Dedifferentiated amniotic fluid mesenchymal stem cell (primary cell): ENCODE results near the gene SHROOM1.

ENCODE experiments used
- DNase-seq: peaks from one replicate; pipeline ENCODE4 v3.0.0-alpha.2; 2016; ENCODE audit errors: extremely low spot score

The SHROOM1 gene

DNA sequence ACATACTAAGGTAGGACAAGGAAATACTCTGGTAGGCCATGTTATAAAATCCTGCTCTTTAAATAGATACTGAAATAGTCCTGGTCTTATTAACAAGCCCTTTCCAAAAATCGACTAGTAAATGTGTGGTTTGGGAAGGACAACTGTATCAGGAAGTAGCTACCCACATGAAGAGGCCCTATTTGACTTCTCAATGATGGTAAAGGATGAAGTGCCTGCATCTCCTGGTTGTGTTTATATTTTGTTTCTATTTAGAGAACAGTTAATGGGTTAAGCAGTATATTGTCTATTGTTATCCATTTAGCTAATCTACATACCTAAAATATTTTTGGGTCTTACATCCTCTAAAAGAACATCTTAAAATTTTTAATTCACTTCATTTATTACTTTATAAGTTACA is 23.3 kb upstream of the SHROOM1 start:
- DNase-seq, result no peak

DNA sequence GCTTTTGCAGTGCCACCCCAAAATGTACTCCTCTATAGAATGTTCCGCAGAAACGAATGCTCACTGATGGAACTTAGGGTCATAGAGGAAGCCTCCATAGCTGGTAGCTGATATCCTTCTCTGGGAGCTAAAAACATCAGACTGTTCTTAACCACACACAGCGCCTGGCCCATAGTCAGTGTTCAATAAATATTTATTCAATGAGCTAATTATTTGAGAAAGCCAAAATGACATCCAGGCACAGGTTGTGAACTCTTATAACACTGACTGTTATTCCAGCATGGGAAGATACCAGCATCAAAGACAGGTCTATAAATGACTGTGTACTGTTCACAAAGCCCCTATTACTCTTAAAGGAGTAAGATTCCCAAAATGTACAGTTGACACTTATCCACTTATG is 22.9 kb upstream of the SHROOM1 start:
- no peak for DNase-seq

DNA sequence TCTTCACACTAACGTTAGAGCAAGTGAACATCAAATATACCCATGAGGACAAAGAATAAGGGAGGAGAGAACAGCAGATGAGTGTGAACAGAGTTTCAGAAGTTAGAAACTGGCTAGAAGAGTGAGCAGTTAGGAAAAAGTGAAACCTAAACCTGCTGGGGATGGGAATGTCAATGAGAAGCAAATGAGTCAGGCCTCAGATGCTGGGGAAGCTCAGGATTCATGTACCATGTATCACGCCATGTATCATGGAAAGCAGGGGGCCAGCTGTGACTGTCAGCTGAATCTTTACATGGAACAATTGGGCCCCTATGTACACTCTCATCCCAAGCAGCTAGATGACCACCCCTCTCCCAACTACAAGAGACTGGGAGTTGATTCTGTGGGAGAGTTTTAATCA is 19.6 kb upstream of the SHROOM1 start:
- DNase-seq, result no peak

DNA sequence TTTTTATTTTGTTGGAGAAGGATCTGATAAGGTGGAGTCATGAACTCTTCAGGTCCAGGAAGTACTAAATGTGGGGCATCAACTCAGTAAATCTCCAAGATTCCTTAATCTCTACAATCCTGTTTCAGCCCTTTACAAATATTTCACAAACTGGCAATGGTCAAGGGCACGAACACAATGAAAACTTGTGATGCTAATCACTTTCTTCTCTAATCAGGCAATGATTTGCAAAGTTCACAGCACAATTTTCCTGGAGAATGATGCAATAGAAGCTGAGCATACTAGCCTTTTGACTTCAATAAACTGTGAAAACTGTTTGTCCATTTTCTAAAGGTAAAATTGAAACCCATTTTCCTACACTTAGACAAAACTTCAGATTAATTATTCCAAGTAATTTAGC is 18.9 kb upstream of the SHROOM1 start:
- no peak for DNase-seq

DNA sequence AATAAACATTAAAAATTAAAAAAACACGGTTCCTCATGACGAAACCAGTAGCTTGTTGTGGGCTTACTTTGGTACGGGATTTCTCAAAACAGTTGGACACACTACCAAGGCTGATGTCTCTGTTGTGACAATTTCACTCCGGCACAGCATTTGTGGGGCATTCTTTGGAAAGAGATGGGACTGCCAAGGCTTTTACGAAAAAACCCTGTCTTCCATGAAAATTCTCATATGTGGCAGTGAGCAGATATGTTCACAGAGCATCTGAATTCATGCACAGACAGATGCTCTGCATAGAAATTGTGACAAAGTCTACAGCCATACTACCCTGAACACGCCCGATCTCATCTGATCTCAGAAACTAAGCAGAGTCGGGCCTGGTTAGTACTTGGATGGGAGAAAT is 17.8 kb upstream of the SHROOM1 start:
- DNase-seq, result no peak

DNA sequence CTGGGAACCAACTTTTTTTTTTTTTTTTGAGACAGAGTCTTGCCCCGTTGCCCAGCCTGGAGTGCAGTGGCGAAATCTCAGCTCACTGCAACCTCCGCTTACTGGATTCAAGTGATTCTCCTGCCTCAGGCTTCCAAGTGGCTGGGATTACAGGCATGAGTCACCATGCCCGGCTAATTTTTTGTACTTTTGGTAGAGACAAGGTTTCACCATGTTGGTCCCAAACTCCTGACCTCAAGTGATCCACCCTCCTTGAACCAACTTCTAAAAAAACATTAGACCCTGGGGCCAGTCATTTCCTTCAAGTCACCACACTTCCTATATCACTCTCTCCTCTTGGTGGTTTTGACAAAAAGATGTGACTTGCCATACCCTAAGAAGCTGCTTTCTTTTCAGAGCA is 10.9 kb upstream of the SHROOM1 start:
- no peak for DNase-seq

DNA sequence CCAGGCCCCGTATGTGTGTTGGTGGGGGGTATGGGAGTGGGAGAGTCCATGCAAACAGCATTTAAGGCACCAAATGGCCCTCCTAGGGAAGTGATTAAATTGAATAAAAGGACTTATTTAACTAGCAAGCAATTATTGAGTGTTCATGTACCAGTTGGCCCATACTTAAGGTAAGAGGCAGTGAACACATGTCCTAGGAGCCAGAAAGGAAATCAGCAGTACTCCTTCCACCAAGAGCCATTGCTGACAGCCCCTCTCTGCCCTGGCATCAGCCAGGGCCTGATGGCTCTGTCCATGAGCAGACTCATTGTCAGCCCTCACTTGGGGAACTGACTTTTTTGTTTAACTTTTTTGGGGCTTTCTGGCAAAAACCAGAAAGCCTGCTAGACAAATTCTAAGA is 10.4 kb upstream of the SHROOM1 start:
- no peak for DNase-seq

DNA sequence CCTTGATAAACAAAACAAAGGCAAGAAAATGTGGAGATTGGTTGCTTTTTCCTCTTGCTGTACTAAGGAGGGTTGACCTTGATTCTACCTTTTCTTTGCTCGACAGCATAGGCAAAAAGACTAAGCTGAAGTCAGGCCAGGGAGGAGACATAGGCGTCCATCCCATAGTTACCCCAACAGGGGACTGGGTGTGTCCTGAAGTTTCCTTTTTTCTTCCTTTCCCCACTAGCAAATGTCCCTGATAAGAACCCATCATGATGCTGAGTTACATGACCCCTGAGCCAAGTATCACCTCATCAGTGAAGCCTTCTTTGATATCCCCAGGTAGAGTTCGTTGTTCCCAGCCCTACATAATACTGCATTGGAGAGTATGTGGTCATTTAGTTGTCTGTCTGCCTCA is 9.9 kb upstream of the SHROOM1 start:
- DNase-seq, result no peak

DNA sequence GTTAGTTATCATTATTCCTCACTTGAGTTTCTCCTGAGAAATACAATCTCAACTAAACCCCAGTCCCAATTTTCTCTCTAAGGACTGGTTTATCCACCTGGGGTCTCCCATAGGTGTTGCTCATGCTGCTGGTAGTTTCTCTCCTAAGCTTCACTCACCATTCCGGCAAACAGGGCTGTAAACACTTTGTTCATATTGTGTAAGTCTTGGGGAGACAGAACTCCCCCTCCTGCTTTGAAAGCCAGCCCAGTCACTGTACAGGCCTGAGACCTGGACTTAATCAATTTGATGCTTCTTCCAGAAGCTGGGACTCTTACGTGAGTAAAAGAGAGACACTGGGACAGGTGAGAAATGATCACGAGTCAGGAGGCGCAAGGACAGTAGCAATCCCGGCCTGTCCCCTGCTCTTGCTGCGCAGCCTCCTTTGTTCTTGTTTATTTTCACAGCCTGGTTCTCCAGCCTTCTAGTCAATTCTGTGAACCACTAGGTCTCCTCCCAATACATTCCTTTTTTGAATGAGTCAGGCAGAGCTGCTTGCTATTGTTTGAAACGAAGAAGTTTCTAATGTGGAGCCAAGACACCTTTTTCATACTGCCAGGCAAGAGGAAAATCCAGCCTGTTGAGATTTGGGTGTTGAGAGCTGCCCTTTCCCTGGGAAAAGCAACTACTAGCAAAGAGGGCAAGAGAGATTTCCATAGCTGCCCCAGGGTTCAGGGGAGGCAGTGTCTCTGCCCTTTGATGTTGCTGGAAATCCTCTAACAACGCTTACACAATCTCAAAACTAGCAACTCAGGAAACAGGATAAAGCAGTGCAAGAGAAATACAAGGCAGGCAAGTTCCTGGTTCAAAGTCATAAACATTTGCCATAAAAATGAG is 9.2 kb upstream of the SHROOM1 start:
- peak; percentile 47 for DNase-seq

DNA sequence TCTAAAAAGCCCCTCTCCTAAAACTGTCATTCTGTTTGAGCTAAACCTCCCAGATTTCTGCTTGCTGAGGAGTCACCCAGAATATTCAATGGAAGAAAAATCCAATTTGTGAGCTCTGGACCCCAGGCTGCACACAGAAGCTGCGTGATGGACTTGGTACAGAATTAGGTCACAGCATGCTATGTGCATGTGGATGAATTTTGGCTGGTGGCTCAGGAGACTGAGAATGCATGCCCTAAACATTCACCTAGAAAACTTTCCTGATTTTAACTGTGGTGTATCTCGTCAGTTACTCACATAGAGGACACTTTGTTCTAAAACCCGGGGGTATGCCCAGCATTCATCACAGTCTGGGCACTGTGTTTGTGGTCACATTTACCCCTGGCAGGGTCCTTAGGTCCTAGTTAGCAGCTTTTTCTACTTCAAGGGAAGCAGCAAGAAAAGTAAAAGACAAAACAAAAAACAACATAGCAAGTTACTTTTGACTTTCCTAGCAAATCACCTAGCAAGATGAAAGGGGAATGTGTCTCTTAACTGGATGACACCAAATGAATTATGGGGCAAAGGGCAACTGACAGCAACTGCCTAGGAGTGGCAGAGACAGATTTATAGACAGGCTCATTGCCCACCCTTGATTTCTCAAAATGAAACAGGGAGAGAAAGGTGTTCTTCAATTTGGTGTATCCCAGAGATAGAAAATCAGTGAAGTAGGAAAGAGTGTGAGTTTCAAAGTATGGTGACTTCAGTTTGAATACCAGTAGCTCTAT is 8.3 kb upstream of the SHROOM1 start:
- DNase-seq, result no peak

DNA sequence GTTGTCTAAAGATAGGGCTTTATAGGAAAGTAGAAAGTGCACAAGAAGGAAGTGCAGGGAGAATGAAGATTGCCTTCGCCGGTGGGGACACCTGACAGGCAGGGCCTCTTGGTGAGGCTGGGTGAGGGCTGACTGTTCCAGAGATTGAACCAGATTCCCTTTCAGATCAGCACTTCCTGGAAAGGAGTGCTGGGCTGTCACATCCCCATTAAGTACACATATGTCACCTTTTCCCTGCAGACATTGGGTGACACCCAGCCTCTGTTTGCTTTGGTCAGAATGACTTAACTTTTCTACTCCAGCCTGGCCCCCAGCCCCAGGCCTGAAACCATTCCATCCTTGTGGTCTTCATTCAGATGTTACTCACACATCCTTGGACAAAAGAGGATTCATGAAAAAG is 7.4 kb upstream of the SHROOM1 start:
- no peak for DNase-seq

DNA sequence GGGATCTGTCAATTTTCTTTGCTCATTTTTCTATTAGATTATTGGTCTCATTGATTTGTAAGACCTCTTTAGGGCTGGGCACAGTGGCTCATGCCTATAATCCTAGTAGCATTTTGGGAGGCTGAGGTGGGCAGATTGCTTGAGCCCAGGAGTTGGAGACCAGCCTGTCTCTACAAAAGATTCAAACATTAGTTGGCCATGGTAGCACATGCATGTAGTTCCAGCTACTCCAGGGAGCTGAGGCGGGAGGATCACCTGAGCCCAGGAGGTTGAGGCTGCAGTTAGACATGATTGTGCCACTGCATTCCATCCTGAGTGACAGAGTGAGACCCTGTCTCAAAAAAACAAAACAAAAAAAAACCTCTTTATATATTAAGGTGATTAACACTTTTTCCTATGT is 6.4 kb upstream of the SHROOM1 start:
- no peak for DNase-seq

DNA sequence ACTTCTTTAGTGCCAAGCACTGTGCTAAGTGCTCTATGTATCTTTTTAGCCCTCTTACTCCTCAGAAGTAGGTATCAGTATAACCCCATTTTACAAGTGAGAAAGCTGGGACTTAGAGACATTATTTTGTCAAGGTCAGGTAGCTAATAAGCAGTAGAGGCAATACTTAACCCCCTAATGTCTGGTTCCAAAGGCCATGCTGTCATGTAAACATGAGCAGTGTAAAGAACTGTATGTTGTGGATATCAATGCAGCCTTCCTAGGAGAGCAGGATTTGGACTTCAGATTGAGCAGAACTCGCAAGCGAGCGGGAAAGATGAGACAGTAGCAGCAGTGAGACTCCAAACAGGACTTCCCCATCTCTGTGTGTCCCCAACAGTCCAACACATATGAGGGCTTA is 3.6 kb upstream of the SHROOM1 start:
- no peak for DNase-seq

DNA sequence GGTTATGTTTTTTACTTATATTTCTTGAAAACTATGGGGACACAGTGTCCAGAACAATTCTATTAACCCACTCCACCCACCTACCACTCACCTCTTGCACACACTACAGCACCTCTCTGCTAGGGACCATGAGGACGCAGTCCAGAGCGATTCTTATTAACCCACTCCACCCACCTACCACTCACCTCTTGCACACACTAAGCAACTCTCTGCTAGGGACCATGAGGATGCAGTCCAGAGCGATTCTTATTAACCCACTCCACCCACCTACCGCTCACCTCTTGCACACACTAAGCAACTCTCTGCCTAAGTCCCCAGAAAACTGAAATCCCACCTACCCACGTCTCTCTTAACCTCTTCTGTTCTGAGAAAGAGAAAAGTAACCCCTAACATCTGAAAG is 2.2 kb upstream of the SHROOM1 start:
- DNase-seq, result no peak

DNA sequence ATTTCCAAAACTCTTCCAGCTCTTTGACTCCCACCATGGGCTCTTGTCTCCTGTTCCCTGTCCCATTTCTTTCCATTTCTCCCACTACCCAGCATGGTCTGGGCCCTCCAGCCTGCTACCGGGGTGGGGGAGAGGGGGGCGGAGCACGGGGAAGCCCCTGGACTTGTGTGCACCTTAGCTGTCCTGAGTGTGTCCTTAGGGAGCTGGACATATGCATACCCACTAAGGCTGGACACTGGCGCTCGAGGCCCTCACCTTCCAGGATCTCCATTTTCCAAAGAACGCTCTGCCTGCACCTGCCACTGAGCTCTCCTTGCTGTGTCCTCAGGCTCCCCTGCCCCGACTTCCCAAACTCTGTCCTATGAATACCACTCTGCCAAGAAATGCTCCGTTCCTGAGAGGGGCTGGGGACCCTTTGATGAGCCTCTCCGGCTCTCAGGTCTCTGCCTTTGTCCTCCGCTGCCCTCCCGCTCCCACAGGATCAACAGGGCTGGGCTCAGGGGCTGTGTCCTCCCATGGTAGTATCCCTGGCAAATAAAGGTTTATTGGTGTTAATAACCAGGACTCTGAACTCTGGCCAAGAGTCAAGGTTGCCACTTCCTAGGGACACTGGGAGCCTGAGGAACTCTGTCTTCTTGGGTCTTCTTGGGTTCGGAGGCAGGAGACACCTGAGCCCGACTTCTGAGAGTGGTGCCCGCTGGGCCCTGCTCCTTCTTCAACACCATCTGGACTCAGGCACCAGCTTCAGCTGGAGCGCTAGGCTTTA is 831 bp upstream of the SHROOM1 start:
- DNase-seq, result no peak

DNA sequence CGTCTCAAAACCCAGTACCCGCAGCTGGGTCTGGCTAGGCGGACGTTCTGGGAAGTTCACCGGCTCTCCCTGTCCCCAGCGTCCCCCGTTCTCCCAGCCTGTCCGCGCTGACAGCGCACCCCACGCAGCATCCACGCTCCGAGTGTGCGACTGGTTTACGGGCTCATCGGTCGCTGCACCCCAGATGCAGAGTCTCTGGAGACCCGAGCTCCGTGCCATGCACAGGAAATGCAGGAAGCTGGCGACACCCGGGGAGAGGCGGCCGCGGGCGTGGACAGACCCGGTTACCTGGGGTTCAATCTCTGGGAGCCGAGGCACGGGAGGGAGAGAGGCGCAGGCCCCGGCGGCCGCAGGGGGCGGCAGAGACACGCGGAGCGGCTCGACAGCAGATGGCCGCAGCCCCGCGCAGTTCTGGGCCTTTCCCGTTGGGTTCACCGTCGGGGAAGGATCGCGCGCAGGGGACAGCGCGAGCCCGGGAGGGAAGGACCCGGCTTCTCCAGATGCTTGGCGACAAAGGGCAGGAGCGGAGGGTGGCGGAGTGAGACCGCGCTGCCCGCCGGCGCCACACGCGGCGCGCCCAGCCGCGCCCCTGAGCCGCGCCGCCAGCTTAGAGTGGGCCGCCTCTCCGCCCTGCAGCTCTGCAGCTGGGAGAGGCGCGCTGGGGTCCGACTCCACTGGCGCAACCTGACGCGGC is 558 bp downstream of the SHROOM1 start:
- DNase-seq, result peak; percentile 40

DNA sequence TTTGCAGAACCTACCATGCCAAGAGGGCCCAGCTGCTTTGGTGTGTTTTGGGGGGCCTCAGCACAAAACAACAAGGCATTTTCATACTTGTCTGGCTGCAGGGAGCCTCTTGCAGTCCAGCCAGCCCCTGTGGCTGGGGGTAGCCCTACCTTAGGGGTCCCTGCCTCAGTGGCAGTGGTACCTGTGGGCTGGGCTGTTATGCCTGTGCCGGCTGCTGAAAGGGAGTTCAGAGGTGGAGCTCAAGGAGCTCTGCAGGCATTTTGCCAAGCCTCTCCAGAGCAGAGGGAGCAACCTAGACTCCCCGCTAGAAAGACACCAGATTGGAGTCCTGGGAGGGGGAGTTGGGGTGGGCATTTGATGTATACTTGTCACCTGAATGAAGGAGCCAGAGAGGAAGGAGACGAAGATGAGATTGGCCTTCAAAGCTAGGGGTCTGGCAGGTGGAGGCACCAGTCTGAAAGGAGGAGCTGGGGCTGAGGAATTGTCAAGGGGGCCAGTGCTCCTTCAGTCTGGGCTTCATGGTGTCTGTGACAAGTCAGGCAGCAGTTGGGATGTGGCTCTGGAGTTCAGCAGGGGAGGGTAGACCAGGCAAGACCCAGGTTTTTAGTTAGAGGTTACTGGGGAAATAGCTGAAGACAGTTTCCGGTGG is 1.5 kb downstream of the SHROOM1 start:
- no peak for DNase-seq

DNA sequence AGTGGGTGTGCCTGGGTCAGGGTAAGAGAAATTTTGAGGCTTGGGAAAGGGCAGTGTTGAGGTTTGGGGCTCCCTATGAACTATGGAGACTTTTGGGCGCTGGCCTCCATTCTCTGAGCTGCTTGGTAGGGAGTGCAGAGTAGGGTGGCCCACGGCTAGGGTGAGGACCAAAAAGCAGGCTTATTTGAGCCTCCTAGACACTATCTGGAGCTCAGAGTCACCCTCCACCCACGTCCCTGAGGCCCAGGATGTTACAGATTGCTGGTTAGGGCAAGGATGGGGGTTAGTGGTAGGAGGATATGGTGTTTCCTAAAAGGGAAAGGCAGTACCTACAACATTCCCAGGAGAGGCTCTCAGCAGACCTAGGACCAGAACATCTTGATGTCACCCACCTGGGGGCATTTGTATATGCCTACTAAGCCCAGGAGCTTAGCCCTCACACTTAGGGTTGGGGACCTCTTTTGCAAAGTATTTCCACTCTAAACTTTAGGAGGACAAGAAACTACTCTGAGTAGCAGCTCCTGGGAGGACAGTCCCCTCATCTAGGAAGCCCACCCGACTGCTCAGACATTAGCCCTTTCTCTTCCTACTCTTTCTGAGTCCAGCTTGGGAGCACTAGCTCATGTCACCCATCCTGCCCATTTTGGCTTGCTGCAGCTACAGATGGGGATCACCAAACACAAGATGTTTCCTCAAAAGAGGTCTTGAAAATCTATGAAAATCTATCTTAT is 2.3 kb downstream of the SHROOM1 start:
- no peak for DNase-seq

DNA sequence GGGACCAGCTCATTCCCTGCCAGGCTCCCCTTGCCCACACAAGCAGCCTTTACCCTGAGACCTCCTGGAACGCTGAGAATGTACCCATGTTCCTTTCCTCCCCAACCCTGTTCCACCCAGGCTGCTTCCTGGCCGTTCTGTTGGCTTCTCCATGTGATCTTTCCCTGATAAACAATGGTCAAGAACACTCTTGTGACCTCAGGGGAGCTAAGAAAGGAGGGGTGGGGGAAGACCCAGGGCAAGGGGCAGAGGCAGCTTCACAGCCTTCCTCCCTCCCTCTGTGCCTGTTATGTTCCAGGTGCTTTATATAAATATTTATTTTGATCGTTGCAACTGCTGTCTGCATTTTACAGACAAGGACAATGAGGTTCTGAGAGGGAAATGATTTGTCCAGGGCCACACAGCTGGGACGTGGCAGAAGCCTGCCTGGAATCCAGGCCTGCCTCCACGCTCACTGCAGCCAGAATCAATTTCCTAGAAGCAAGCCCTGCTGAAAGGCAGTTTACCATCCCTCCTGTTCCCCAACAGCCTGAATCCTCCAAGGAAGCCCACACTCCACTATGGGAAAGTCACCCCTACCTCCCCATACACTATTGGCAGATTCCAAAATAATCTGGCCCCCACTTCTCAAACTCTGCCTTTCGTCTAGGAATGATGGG is 3.9 kb downstream of the SHROOM1 start:
- DNase-seq, result no peak

DNA sequence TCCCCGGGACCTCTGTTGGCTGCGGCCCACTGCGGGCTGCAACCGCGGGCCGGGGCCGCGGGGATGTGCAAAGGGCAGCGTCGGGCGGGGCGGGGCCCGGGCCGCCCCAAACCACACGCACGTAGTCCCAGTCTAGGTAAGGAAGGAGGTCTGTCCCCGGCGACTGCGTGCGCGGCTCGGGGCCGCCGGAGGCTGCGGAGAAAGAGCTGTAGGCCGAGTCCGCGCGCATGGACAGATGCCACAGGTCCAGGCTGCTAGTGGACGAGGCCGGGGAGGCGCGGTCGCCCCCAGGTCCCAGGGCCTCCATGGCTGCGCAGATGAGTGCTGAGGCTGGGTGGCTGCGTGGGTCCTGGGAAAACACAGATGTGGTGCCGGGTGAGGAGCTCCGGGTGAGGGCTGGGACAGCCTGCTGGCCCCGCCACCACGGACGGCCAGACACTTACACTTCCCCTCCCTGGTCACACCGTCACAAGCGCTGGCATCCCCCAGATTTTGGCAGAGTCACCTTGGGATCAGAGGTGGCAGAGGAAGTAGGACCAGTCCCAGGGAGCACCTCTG is 4.5 kb downstream of the SHROOM1 start:
- no peak for DNase-seq
